NCI-H1930 (cell line): ENCODE measurements around the gene NUDT13.

Experiments
- DNase-seq, 2 experiments: peaks; one replicate each; lab custom pipeline; 2025; lab: John Stamatoyannopoulos, UW

The NUDT13 gene

DNA sequence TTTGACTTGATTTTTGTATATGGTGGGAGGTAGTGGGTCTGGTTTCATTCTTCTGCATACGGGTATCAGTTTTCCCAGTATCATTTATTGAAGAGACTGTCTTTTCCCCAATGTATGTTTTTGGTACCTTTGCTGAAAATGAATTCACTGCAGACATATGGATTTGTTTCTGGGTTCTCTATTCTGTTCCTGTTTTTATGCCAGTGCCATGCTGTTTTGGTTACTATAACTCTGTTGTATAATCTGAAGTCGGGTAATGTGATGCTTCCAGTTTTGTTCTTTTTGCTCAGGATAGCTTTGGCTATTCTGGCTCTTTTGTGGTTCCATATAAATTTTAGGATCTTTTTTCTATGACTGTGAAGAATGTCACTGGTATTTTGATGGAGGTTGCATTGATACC is 56.7 kb downstream of the NUDT13 start:
- DNase-seq, result no peak

DNA sequence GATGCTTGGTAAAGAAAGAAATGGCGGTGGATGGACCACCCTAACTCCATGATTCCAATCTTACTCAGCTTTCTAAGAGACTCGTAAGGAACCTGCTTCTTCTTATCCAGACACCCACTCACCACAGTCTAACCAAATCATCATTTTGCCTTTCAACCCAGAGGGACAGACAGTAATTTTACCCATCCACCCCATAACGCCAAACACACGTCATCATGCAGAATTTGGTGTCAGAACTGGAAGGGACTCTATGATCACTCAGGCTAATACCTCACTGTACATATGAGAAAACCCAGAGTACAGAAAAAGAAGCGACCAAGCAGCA is 57.2 kb downstream of the NUDT13 start:
- DNase-seq, result no peak

DNA sequence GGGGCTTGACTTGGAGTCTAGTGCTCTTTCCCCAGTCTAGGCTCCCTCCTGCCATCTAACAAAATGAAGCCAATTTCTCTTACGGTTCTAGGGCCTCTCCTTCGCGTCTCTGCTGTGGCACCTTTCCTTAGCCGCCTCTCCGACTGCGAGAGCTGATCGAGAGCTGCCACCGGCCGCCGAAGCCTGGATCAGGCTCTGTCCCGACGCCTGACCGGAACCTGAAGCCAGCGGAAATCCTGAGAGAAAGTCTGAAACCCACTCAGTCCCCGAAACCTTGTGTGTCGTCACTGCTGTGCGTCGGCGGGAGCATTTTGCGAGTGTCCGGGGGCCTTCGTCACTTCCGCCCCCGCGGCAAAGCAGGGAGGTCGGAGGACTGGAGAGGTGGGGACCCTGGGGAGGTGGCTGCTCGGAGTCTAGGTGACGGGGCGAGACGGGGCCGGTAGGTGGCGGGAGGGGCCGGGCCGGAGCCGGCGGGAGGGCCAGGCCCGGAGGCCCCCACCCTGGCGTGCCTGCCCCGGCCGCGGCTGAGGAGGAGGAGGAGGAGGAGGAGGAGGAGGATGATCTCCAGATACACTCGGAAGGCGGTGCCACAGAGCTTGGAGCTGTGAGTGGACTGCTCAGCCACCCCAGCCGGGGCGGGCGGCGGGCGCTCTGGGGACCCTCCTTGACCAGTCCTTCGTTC is 57.7 kb downstream of the NUDT13 start, which contains the start of the genes ECD and FAM149B1:
ECD (minus strand) TSS at position 226 of the 682 bp plus-strand sequence. CDS start 4,071 bp downstream, outside the sequence.
FAM149B1 (plus strand) TSS at position 337 of the 682 bp plus-strand sequence; CDS start at position 558, 221 bp downstream.
- DNase-seq, result peak; percentile 85 to 87

DNA sequence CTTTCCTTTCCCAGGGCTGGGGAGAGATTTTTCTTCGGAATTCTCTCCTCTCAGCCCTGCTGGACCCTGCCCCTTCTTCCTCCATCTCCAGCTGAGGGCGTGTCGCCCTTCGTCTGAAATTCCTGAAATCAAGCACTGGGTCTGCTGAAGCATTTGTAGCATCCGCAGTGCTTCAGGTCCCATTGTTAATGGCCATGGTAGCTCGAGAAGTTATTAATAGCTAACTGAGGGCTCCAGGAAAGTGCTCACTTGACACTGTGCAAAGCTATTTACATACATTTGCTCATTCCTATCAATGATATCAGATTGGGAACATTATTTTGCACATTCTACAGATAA is 58.2 kb downstream of the NUDT13 start:
- peak in 1 of 2 experiments; percentile 19 for DNase-seq

DNA sequence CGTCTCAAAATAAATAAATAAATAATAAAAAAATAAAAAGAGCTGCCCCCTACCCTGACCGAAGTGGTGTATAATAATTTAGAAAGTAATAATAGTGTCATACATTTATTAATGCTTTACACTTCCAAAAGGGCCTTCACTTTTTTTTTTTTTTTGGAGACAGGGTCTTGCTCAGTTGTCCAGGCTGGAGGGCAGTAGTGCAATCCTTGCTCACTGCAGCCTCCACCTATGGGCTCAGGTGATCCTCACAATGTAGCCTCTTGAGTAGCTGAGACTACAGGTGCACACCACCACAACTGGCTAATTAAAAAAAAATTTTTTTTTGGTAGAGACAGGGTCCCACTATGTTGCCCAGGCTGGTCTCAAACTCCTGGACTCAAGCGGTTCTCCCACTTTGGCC is 59.1 kb downstream of the NUDT13 start:
- DNase-seq, result no peak

DNA sequence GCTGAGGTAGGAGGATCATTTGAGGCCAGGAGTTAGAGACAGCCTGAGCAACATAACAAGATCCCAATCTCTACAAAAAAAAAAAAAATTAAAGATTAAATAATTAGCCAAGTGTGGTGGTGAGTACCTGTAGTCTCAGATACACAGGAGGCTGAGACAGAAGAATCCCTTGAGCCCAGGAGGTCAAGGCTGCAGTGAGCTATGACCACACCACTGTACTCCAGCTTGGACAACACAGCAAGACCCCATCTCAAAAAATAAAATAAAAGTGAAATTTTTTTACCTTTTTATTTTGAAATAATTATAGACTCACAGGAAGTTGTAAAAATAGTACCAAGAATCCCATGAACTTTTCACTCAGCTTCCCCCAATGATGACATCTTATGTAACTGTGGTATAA is 62.6 kb downstream of the NUDT13 start:
- no peak for DNase-seq

DNA sequence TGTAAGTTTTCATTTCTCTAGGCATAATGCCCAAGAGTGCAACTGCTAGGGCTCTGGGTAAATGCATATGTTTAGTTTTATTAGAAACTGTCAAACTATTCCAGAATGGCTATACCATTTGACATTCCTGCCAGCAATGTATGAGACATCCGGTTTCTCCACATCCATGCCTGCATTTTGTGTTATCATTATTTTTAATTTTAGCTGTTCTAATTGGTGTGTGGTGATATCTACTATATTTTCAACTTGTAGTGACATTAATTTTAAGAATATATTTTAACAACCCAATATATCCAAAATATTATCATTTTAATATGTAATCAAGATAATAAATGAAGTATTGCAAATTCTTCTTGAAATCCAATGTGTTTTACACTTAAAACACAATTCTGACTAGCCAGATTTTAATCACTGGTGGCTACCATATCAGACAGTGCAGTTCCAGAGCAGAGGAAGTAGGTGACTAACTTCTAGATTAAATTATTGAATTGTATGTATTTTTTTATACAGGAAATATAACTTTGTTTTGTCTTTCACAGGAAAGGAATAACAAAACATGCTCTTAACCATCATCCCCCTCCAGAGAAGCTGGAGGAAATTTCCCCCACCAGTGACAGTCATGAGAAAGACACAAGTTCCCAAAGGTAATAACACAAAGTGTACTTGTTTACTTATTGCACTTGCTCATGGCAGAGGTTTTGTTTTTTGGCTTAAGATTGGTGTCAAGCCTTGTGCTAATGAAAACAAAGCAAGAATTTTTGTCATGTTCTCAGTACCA is 64.1 kb downstream of the NUDT13 start:
- DNase-seq, result no peak
